LNCAP (cell line): ENCODE data around the gene BABAM2.

Source experiments
- CTCF ChIP-seq: fragments of 450-650 bp; IDR thresholded peaks from 2 replicates; pipeline ENCODE4 v1.5.1; 2017; ENCODE audit warnings: mild to moderate bottlenecking

BABAM2 gene

GRCh38 chr2:28036307-28036706 lies 145.8 kb downstream of the BABAM2 start:
- no peak for TF ChIP-seq CTCF

- TF ChIP-seq CTCF: no peak
Measured at GRCh38 chr2:28038722-28039121, 148.2 kb downstream of the BABAM2 start.

- TF ChIP-seq CTCF: no peak
Measured at GRCh38 chr2:28045676-28046351, 155.3 kb downstream of the BABAM2 start.

- TF ChIP-seq CTCF: no peak
Measured at GRCh38 chr2:28046921-28047320, 156.4 kb downstream of the BABAM2 start.

GRCh38 chr2:28047681-28048080 lies 157.2 kb downstream of the BABAM2 start:
- TF ChIP-seq CTCF: no peak

- TF ChIP-seq CTCF: no peak
Measured at GRCh38 chr2:28048341-28048740, 157.8 kb downstream of the BABAM2 start.

GRCh38 chr2:28049416-28049815 lies 158.9 kb downstream of the BABAM2 start:
- TF ChIP-seq CTCF: no peak

GRCh38 chr2:28049899-28050298 lies 159.4 kb downstream of the BABAM2 start:
- TF ChIP-seq CTCF: no peak
